ENCODE results near the gene QRFP.

DNA sequence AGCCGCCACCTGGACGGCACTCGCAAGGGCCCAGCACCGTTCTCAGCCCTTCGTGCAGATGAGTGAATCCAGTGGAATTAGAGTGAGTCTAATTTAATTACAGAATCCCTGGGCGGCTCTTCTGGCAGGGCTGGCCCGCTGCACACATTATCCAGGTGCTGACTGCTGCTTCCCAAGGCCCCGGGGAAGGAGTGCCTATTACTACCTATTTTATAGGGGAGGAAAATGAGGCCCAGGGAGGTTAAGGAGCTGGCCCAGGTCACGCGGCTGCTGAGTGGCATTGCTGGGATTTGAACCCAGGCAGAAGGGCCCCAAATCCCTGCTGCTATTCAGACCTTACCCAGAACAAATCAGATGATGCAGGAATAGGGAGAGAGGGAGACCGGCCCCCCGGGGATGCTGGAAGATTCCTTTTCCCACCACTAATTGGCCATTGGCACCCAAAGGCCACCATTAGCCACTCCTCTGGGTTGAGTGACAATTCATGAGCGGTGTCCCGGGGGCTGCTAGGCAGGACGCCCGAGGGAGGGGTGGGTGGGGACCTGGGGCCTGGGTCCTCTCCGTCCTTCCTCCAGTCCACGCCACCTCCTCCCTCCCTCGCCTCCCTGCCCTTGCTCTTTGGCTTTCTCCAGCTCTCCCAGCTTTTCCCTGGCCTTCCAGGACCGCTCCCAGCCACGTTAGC lies 10.3 kb upstream of the QRFP start:
- TF ChIP-seq CTCF (IDR thresholded peaks at IDR 0.05), result no peak
- no peak for TF ChIP-seq POLR2A (IDR thresholded peaks at IDR 0.05)
